ENCODE measurements around the gene MRPL12.

DNA sequence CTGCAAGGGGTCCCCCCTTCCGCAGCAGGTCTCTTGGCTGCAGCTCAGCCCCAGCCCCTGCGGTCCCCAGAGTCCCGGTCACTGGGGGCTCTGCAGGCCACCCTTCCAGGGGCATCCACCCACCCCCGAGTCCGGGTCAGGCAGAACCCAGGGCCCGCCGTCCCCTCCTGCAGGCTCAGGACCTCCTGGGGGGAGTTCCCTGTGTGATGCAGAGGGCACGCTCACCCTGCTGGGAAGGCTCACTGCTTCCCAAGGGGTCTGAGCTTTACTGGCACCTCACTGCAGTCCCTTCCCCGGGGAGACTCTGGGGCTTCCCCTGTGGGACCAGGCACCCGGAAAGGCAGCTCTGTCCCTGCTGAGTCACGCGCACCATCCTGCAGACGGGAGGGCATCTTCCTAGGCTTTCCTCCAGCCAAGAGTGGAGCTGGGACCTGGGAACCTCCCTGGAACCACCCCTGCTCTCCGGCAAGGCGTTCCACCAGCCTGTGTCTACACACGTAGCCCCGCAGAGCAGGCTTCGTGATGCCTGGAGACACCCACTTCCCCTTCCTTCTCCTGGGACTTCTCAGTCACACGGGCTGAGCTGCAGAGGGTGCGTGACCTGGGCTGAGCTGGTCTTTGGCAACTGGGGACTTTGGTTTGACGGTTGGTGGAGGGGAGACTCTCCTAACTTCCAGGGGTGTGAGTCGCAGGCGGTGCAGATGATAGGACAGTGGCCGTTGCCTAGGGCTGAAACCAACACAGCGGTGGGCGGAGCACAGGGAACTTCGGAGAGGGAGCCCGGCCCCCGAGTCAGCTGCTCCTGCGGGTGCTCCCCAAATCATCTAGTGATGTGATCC is 32.3 kb downstream of the MRPL12 start:
- TF ChIP-seq CTCF (IDR thresholded peaks at IDR 0.05) (no peak), POLR2A (IDR thresholded peaks at IDR 0.05) (no peak)
